CD4-positive, alpha-beta T cell treated with Interleukin-17A for 1 hour (primary cell): ENCODE measurements around the gene TMEM9.

ENCODE experiments used
- DNase-seq: peaks from one replicate; pipeline ENCODE4 v3.0.0-alpha.2; 2020

The TMEM9 gene

DNA sequence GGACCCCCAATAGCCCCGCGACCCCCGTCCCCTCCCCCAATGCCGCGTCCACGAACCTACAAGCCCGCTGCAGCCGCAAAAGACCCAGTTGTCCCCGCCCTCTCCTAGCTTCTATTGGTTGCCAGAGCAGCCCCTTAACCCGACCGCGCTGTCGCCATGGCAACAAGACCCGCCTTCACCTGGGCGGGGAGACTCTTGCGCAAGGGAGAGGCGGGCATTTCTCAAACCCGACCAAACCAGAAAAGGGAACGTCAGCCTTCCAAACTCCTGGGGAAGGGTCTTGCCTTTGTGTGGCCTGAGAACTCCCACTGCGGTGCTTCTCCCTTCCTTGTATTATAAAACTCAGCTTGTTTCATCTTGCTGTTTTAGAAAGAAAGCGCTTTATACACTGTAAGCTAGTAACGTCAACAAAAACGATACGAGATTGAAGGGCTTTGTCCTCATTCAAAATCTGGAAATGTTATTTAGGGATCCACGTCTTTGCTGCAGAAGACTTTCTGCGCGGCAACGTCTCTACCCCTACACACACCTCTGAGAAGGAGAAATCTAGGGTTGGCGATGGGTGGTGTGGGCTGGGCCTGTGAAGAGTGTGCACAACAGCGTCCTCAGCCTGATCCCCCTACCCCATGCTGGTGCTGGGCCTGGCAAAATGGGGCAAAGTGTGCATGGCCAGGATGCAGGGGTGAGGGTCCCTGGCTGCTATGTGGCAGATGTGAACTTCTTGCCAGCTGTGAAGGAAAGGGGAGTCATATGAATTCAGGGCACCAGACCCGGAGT is at the start of gene TMEM9:
TSS of gene TMEM9 (minus strand) at position 86 of the 777 bp plus-strand sequence. CDS start 551 bp downstream, outside the sequence.
- DNase-seq: peak; percentile 97

DNA sequence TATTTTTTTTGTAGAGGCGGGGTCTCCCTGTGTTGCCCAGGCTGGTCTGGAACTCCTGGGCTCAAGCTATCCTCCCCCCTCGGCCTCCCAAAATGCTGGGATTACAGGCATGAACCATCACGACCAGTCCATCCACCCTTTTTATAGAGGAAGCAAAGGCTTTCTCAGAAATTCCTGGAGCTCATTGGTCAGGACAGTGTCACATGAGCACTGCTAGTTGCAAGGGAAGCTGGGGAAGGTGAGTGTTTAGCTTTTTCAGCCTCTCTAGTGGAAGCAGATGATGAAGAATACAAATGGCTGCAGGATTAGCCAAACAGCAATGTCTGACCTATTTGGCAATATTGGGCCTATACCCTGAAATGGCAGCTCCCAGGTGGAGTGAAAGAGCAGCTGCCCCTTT is 44.3 kb upstream of the TMEM9 start:
- no peak for DNase-seq

DNA sequence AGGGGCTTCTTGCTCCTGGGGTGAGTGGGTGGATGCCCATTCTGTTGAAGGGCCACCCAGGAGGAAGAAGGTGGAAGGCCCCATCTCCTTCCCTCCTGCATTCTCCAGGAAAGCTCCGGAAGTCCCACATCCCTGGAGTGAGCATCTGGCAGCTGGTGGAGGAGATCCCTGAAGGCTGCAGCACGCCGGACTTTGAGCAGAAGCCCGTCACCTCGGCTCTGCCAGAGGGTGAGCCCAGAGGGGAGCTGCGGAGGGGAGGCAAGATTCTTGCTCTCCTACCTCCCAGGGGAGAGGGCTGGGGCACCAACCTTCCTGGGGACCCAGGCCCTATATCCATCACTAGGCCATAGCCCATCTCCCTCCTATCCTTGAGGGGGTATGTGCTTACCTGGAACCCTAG is 39.8 kb upstream of the TMEM9 start:
- no peak for DNase-seq

DNA sequence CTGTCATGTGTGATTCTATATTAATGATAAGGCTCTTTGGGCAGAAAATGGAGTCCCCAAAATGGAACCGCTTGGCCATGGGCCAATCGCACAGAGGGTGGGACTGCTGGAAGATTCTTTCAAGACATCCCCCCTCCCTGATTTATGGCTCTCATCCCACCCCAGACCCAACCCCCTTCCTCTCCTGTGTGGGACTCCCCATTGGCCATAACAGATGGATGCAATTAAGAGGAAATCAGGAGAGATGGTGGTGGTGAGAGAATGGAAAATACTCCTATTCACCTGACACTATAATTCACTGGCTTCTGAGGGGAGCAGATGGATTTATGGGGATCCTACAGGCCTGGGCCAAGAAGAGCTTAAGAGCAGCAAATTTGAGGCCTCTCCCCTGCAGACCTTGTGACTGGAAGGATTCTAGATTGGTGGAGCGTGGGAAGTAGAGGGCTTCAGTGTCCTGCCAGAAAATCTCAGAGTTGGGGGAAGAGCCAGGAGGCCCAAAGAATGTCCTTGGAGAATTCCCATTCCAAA is 38.1 kb upstream of the TMEM9 start:
- DNase-seq: no peak

DNA sequence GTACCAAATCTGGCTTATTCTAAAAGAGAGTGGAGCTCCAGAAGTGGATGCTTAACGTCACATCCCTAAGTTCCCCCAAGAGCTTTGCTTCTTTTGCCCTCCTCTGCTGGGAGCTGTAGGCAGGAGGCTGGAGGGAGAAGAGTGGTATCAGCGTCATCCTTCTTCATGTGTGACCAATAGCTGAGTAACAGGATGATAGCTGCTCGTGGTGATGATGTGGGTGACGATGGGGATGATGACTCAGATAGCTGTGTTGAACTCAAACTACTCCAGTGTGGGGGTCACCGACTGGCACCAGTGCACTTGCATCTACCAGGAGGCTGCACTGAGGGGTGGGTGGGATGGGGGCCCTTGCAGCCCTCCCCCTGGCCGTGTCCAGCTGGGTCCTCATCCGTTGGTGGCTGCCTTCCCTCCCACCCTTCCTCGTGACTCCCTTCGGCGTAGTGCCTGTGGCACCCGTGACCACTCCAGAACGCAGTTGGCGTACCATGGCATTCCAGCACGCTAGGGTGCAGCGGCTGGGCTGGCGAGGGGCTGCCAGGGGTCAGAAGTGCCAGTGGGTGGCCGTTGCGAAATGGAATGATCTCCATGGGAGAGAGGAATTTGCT is 37.5 kb upstream of the TMEM9 start:
- DNase-seq: no peak

DNA sequence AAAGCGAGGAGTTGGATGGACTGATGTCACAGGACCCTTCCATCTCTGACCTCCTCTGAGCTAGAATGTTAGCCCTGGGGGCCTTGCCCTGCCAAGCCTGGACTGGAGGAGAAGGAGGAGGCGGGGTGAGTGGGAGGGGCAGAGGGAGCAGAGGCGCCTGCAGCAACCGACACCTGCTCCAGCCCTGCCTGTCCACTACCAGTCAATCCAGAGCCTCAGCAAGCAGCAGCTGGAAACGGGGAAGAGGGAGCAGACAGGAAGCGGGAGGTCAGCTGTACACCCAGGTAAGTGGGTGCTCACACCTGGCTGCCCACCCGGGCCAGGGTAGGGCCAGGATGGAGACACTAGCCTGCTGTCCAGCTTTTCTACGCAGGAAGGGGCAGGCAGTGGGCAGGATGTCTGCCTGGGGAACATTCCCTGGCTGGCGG is 36.4 kb upstream of the TMEM9 start, which contains the start of gene IGFN1:
TSS of gene IGFN1 (plus strand) at position 201 of the 428 bp plus-strand sequence. CDS start 2,470 bp downstream, outside the sequence.
- no peak for DNase-seq

DNA sequence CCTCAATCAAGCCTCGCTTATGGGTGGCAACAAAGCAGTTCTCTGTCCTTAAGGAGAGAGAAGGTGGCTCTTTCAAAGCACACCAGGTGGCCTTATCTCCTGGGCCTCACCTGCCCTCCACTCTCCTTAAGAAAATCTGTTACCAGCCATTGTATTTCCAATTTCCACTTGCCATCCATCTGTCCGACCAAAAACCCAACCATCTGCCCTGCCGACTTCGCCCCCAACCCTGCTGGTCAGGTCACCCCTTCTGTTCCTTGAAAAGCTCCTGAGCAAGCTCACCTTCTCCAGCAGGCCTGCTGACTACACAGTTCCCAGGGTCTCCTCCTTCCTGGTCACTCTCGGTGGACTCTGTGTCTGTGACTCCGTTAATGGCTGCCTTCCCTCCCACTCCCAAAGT is 35.7 kb upstream of the TMEM9 start:
- DNase-seq: no peak

DNA sequence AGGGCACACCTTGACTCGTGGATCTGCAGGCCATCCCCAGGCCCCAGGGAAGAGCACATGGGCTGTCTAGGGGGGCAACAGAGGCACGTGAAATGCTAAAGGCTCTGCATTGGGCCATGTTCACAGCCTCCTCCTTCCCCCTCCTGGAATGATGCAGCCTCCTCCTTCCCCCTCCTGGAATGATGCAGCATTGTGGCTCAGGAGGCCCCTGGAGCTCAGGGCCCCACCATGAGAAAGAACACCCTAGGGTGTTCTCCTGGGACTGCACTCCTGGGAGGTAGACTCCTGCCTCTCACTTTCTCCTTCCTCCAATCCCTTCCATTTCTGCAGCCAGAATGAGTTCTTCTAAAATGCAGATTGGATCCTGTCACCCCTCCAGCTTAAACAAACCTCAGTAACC is 34.8 kb upstream of the TMEM9 start:
- DNase-seq: no peak

DNA sequence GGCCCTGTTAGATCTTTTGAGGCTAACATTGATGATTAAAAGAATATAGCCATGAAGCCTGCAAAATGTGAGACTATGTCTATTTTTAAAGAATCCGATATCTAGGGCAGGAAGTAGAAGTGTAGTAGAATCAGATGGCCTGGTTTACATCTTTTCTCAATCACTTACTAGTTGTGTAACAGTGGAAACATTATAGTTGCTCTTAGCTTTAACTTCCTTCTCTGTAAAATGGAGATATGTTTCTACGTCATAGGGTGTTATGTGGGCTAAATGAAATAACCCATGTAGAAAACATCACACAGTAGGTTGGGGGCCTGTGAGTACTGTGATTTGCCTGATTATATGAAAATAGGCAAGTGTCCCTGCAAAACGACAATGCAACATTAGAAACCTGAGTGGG is 31.9 kb upstream of the TMEM9 start:
- DNase-seq: no peak

DNA sequence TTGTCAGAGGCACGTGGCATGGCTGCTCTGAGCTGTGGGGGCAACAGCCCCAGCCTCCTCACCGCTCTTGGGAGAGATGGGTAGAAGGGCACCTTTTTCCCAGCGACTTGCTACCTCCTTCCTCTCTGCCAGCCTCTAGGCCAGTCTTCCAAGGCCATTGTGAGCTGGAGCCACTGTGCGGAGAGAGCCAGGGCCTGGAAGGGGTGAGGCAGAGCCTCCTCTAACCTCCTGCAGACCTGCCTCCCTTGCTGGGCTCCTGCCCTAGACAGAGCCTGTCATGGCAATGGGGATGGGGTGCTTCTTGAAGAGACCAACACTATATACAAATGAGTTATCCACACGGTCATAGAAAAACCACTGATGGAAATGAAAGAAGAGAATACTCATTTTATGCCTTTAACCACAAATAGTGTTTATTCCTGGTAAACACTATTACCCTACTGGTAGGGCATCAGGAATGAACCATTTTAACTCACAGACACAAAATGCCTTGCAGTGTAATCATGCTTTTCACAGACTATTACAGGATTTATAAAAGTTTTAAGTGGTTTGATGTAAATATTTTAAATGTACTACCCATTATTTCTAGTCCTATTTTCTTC is 31.4 kb upstream of the TMEM9 start:
- no peak for DNase-seq

DNA sequence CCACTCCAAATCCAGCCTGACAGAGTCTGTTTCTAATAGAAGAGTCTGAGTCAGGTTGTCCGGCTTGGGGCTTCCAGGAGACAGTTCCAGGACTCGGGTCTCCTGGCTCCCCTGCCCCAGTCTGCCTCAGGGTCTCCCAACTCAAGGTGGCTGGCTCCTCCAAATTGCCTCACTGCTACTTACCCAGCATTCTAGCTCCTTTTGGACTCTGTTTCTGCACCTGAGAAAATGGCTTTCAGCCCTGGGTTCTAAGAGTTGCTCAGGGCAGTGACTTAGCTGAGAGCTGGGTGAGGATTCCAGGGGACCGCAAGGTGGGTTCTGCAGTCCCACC is 30.8 kb upstream of the TMEM9 start:
- peak; percentile 1 for DNase-seq

DNA sequence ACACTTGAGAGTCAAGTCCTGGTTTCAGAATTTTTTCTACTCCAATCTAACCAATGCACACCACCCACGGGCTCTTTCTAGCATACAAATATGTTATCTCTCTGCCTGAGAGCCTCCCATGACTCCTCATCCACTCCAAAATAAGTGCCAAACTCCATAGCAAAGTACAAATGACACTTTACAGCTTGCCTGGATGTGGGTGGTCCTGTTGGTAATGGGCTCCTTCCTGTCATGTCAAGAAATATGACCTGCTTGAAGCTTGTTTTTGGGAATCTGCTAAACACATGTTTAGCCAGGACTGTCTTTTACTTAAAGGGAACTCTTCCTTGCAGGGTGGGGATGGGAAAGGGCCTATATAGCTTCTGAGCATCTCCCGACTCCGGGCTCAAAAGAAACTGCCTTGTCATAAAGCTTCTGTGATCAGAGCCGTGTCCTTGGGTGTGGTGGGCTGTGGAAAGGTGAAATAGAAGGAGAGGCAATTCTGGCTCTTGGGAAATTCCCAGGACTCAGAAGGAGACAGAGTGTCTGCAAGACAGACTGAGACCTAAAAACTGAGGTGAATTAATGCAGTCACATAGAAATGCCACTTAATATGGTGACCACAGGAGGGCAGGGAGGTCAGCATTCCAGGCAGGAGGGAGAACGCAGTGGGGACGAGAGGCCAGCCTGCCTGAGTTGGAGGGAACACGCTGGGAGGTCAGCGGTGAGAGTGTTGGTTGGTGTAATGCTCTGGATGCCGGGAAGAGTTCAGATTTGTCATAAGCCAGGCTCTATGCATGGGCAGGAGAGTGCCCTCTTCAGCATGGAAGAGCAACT is 30.2 kb upstream of the TMEM9 start:
- no peak for DNase-seq

DNA sequence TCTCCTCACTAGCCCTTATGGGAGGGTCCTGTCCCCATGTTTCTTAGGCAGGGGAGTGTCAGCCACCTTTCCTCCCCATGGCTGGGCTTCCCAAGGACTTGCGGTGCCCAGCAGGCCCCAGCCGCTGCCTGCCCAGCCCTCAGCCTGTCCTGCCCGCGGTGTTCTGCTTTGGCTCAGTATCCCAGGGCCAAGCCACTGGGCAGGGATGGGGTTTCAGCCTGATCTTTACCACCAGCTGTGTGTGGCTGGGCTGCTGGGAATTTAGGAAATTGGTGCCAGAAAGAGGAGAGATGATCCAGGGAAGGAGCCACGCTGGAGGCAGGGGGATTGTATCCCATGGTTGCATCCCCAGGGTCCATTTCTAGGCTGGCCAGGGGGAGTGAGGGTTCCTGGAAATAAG is 29.5 kb upstream of the TMEM9 start:
- DNase-seq: no peak

DNA sequence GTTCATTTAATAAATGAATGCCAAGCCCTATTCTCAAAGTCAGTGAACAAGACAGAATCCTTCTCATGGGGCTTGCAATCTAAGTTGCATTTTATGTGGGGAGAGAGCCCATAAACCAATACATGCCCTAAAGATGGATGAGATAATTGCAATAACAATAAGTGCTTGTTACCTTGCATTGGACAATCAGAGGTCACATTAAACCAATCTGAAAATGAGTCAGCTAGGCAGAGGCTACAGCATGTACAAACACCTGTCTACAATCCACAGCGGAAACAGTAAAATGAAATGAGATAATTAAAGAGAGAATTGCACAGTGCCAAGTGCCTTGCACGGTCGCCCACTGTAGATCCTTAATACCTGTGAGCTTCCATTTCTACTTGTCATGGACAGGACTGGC is 28.9 kb upstream of the TMEM9 start:
- no peak for DNase-seq

DNA sequence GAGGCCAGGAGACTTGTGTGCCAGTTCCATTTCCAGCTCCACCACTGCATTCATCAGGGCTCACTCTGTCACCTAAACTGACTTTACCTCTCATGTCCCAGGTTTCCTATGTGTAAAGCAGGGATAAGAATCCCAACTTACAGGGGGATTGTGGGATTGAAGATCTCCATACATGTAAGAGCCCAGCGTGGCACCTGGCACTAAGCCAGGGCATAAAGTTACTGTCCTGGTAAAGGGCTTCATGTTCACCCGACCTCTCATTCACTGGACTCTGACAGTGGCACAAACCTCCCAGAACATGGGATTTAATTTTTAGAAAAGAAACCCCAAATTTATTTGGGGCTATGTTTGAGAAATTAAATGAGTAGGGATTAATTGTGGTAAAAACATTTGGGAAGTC is 27.5 kb upstream of the TMEM9 start:
- no peak for DNase-seq

DNA sequence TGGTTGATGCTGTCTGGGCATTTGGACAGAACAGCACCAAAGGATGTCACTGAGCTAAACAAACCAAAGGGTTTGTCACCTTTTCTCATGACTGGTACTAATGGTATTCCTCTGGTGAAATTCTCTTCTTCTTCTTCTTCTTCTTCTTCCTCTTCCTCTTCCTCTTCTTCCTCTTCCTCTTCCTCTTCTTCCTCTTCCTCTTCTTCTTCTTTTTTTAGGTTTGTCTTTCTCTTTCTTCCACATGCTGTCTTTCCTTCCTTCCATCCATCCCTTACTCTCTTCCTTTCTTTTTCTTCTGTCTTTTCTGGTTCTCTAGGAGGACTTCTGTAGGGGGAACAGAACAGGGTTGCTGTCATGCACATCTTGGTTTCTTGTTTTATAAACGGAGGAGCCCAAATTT is 27.0 kb upstream of the TMEM9 start:
- no peak for DNase-seq

DNA sequence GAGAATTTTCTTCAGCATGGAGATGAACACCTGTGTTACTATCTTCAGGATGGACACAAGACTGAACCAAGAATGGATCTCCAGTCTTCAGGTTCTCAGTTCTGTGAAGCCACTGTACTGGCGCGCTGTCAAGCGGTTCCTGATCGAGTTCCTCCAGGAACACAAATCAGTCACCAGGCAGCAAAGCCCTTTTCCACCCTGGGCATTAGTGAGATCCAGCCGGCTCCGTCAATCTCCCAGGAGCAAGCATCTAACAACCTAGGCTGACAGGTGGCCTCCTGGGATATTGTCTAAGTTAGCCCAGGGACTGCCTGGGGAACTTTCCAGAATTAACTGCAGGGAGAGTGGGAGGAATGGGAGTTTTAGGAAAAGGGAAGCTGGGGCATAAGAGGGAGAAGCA is 26.6 kb upstream of the TMEM9 start:
- no peak for DNase-seq

DNA sequence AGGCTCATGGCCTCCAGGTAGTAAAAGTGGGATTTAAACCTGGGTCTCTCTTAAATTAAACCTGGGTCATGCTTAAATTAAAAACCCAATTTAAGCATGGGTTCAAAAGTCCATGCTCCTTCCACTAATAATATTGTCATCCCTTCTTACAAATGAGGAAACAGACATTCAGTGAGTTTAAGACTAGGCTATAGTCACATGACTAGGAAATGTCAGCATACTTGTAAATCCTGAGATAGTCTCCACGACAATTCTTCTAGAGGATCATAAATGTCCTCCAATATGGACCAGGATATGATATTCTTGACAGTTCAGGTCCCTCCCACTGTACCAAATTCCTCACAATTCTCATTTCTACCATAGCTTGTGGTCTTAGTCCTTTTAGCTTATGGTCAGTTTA is 25.9 kb upstream of the TMEM9 start:
- no peak for DNase-seq

DNA sequence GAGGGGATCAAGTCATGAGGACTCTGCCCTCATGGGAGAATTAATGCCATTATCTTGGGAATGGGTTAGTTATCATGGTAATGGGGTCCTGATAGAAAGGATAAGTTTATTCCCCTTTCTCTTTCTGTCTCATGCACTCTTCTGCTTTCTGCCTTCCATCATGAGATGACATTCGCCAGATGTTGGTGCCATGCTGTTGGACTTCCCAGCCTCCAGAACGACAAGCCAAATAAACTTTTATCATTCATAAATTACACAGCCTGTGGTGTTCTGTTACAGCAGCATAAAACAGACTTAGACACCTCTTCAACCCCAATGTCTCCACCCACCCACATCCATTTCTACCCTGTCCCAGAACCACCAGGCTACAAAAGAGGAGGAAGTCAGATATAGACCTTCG is 24.4 kb upstream of the TMEM9 start:
- no peak for DNase-seq

DNA sequence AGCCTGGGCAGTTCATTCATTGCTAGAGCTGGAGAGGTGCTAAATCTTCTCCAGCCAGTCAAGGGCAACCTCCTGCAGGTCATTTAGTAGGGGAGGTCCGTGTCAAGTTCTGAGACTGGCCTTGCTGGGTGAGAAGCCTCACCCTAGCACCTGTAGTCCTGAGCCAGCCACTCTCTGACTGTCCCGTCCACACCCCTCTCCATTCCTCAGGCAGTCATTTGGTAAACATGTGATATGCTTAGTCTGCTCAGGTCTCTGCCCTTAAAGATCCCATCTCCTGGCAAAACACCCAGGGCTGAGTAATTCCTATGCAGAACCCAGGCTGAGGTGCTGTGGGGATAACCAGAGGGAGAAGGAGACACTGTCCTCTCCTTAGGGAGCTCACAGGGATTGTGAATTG is 22.7 kb upstream of the TMEM9 start:
- DNase-seq: no peak

DNA sequence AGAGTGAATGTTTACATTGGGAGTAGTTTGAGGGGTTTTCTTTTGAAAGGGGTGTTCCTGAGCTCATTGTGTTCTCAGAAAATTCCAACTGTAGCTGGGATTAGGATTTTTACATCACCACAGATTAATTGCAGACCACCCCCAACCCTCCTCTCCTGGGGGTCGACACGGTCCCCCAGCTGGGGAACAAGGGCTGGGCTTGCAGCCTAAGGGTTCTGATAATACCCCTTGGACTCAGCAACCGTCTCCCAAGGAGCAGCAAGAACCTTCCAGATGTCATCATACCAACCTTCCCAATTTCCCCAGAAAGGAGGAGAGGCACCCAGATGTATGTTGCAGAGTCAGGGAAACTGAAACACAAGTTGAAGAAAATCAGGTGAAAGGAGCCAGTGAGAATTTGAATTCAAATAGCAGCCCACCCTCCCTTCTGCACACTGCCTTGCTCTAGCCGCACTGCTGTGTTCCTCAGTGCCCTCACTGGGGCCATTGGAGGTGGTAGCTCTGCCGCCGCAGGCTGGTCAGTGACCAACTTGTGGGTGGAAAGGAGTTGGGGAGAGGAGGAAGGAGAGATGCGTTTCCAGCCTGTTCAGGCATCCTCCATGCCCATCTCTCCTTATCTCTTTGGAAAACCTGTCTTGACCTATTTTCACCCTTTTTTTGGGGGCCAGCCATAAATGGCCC is 21.7 kb upstream of the TMEM9 start:
- DNase-seq: no peak

DNA sequence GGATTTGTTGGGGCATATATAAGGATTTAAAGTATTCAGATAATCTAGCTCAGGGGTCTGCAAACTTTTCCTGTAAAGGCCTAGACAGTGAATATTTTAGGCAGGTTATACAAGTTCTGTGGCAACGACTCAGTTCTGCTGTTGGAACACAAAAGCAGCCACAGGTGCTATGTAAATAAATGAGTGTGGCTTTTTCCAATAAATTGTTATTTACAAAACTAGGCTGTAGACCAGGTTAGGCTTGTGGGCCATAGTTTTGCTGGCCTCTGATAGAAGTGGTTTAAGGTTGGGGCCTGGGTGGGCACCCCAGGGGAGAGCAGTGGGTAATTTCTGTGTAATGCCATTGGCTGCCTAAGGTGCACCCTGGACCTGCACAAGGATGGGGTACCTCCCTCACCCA is 19.5 kb upstream of the TMEM9 start:
- DNase-seq: no peak
